Psoas muscle (tissue), 8 donors: ENCODE measurements around the gene PRKAG2. TPM values are rescaled to one million over a fixed set of nuclear protein-coding genes. Genes with fewer than 3 reads are reported as not detected.

Experiments
- ATAC-seq, 4 donors: fragments of 200-7000 bp; cut with Tn5 transposase; one replicate each; pipeline ENCODE4 v1.9.1; 2020; ENCODE audit warnings: moderate library complexity in 3 of 4, mild to moderate bottlenecking in 2 of 4
- DNase-seq, 2 donors: peaks; one replicate each; pipeline ENCODE4 v3.0.0-alpha.2; 2020
- H3K27ac ChIP-seq: fragments of 200-600 bp; one replicate; pipeline ENCODE4 v1.8.0; 2022
- H3K27me3 ChIP-seq, 3 donors: fragments of 200-600 bp in 1 of 3; one replicate each; pipeline versions ENCODE4 v1.6.1 to v1.8.0; 2013 to 2022; ENCODE audit warnings: low read length in 2 of 3, mild to moderate bottlenecking in 2 of 3, moderate library complexity in 1 of 3; ENCODE audit not compliant: insufficient read depth in 3 of 3
- H3K36me3 ChIP-seq, 2 donors: fragments of 200-600 bp in 1 of 2; one replicate each; pipeline versions ENCODE4 v1.6.1 to v1.8.0; 2013 to 2022; ENCODE audit warnings: low read depth in 1 of 2, mild to moderate bottlenecking in 1 of 2, moderate library complexity in 1 of 2; ENCODE audit not compliant: insufficient read depth in 1 of 2
- H3K4me1 ChIP-seq: fragments of 200-600 bp; one replicate; pipeline ENCODE4 v1.8.0; 2022
- H3K4me3 ChIP-seq: fragments of 200-600 bp; one replicate; pipeline ENCODE4 v1.8.0; 2022; ENCODE audit warnings: mild to moderate bottlenecking
- H3K9me3 ChIP-seq: fragments of 200-600 bp; one replicate; pipeline ENCODE4 v1.8.0; 2022
- WGBS, 3 donors: extraction: QIAGEN DNeasy Blood & Tissue Kit; methylation state at CpG; one replicate each; pipeline versions ENCODE4 v1.1.6 to v1.1.7; 2013; 5-methylcytosine and 5-hydroxymethylcytosine counted together
- intact Hi-C, 2 donors: fragments of 100-400 bp; cut with DNase I; formaldehyde crosslinking; loops; one replicate each; pipeline versions ENCODE4 v1.11.0 to v1.14.2; 2022
- polyA plus RNA-seq, 3 donors: library from polyadenylated mRNA; stranded (reverse); fragments of 200-250 nt; gene quantifications; one replicate each; pipeline ENCODE4 v1.2.3, GENCODE V29; 2013
- total RNA-seq, 4 donors: library from RNA; stranded (reverse); fragmentation: NEBNext Ultra II Directional in 2 of 4; extraction: Animal tissue kit (Norgen Biotek cat#: 25700) in 2 of 4; gene quantifications; one replicate each; pipeline versions ENCODE4 v1.2.1 to v1.2.4, GENCODE V29; 2021 to 2023
- TF ChIP-seq, protein P1 (sequence below): fragments of 200-600 bp; IDR thresholded peaks from one replicate; pipeline ENCODE4 v1.8.0; 2022; ENCODE audit warnings: antibody characterized with exemption
- donor health status: healthy with polysubstance abuse.
- donor health status: DM: no; HTN: no; CAD: no; lungs with moderate emphysema.
- donor health status: Bipolar disorder and iron deficiency.
- donor health status: healthy.
- donor health status: DM: yes; HTN: yes; CAD: no.
- donor health status: DM: no; HTN: no; CAD: no.
- donor health status: DM: no; HTN: no; CAD: no.
- donor health status: DM: yes; HTN: yes; CAD: no.

The PRKAG2 gene
- total and polyA plus RNA-seq, 7 donors: 9.3 to 143 (median 19.8) TPM

DNA sequence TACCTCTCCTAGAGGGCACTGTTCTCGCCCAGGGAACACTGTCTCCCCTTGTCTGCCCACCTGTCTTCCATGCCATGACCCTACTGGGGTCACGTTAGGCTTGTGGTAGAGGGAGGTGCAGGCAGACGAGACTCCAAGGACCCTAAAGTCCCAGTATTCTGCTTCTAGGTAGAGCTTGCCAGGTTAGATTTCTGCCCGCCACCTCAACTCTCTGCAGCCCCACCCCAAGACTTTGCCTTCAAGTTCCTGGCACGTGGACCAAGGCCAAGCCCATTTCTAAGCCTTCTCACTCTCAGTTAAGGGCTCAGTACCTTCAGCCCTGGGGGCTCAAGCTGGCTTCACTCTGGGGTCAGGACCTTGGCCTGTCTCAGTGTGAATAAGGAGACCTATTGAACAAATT, 16.1 kb downstream of the PRKAG2 start:
- Histone ChIP-seq H3K27ac (no peak overlapping the region), H3K36me3 (no peaks in the 10 kb centered on the region), H3K27me3 (no peaks in the 10 kb centered on the region), H3K4me3 (no peak overlapping the region), H3K9me3 (no peaks in the 10 kb centered on the region), H3K4me1 (no peaks in the 10 kb centered on the region)
- intact Hi-C loops: no loop called here
- WGBS, 3 donors: 84 to 96% (median 85%) methylated on average over 5 of the region's 5 CpGs
- ATAC-seq (no peak), DNase-seq (no peak)
- TF ChIP-seq, protein P1, sequence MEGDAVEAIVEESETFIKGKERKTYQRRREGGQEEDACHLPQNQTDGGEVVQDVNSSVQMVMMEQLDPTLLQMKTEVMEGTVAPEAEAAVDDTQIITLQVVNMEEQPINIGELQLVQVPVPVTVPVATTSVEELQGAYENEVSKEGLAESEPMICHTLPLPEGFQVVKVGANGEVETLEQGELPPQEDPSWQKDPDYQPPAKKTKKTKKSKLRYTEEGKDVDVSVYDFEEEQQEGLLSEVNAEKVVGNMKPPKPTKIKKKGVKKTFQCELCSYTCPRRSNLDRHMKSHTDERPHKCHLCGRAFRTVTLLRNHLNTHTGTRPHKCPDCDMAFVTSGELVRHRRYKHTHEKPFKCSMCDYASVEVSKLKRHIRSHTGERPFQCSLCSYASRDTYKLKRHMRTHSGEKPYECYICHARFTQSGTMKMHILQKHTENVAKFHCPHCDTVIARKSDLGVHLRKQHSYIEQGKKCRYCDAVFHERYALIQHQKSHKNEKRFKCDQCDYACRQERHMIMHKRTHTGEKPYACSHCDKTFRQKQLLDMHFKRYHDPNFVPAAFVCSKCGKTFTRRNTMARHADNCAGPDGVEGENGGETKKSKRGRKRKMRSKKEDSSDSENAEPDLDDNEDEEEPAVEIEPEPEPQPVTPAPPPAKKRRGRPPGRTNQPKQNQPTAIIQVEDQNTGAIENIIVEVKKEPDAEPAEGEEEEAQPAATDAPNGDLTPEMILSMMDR: no peak

DNA sequence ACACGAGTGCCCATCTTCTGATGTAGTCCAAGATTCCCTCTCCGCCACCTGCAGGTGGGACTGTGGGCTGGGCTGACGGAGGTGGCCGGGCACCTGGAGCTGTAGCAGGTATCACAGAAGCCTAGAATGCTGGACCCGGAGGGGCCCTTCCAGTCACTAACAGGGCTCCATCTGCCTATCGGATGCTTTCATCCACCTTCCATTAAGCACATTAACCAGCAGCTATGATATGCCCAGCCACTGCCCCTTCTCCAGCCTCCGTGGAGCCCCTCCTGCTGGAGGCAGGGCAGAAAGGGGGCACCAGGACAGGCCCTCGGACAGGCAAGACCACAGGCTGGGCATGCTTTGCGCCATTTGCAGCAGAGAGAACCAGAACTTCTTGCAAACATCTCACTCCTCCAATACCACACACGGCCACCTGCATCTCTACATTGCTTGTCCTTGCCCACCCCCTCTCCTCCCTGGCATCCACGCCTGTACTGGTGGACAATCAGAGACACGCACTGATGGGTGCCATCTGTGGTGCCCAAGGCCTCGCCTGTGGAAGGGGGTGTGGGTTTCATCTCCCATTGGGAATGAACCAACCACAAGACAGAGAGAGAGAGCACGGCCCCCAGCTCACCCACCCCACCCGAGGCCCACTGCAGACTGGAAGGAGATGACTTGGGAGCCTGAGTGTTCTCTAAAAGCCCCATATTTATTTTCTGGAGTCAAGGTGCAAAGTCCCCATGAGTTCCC, 16.8 kb downstream of the PRKAG2 start:
- WGBS, 3 donors: 91 to 92% (median 92%) methylated on average over 15 of the region's 15 CpGs
- intact Hi-C loops: no loop called here
- Histone ChIP-seq H3K4me1 (no peaks in the 10 kb centered on the region), H3K36me3 (no peaks in the 10 kb centered on the region), H3K4me3 (no peak overlapping the region), H3K9me3 (no peaks in the 10 kb centered on the region), H3K27ac (no peak overlapping the region), H3K27me3 (no peaks in the 10 kb centered on the region)
- ATAC-seq (no peak), DNase-seq (no peak)
- TF ChIP-seq, protein P1: no peak

DNA sequence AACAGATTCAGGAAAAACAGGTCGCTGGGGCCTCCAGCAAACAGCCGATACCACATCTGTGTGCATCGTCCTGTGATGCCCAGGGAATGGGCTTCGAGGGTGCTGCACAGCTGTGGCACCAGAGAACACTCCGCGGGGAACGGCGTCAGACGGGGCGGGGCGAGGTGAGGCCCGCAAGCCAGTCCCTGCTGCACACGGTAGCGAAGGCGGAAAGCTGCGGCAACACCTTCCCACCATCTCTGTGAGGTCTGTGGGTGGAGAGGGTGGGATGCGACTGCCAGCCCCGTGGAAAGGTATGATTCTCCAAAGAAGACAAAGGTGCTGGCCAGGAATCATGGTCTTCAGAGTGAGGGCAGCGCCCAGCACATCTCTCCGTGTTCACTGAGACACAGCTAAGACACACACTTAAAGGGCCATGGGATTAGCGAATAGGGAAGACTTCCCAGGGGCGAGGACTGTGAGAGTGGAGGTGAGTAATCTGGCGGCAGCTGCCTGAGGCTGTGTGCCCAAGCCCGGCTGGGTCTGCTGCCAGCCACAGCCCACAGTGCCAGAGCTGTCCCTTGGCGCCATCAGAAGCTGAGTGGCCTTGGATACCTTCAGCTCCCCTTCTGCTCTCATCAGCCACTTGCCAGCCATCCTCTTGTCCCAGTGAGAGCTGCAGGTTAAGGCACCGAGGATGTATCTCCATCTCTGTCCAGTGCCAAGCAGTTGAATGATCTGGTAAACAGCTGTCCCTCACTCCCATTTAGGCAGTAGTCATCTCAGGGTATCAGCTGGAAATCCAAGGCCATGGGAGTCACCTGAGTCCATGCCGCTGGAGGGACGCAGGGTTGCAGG, 17.6 kb downstream of the PRKAG2 start:
- H3K9me3 ChIP-seq: no peaks in the 10 kb centered on the region
- H3K27me3 ChIP-seq: no peaks in the 10 kb centered on the region
- TF ChIP-seq, protein P1: no peak
- no peak overlapping the region for H3K27ac ChIP-seq
- intact Hi-C loops: no loop called here
- peak; percentile 42 to 86 (median 82) for ATAC-seq
- no peak for DNase-seq
- no peak overlapping the region for H3K4me3 ChIP-seq
- H3K36me3 ChIP-seq: no peaks in the 10 kb centered on the region
- H3K4me1 ChIP-seq: no peaks in the 10 kb centered on the region
- 73 to 78% (median 75%) methylated on average over 26 to 28 of the region's 28 CpGs for WGBS, 3 donors

DNA sequence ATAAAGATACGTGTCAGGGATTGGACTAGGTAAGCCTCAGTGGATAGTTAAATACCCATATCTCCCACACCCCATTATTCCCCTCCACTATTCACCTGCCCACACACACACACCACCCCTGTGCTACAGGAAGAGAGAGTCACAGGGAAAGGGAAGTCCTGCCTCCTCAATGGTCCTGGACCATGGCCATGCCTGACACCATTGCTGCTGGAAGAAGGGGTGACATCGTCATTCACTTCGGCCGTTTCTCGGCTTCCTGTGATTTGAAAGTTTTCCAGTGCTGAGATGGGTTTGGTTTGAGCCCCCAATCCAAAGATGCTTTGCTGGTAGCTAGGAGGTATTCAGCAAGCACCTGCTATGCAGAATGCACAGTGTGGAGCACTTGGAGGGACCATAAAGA, 18.5 kb downstream of the PRKAG2 start:
- Histone ChIP-seq H3K27me3 (no peaks in the 10 kb centered on the region), H3K4me3 (no peak overlapping the region), H3K27ac (no peak overlapping the region), H3K36me3 (no peaks in the 10 kb centered on the region), H3K4me1 (no peaks in the 10 kb centered on the region), H3K9me3 (no peaks in the 10 kb centered on the region)
- ATAC-seq (no peak), DNase-seq (no peak)
- intact Hi-C loops: no loop called here
- 76 to 84% (median 79%) methylated on average over 5 of the region's 5 CpGs for WGBS, 3 donors
- TF ChIP-seq, protein P1: no peak
